ENCODE data around the gene GABRB3.

Gene GABRB3

GRCh38 chr15:26772154-26773066 lies at the start of gene GABRB3:
GABRB3 (minus strand) TSS chr15:26773066.
- DNase-seq, result no peak

GRCh38 chr15:26807517-26808427 lies 34.9 kb upstream of the GABRB3 start:
- no peak for DNase-seq

GRCh38 chr15:26806574-26806973 lies 33.7 kb upstream of the GABRB3 start:
- DNase-seq, result no peak

GRCh38 chr15:26806151-26806550 lies 33.3 kb upstream of the GABRB3 start:
- DNase-seq, result no peak

- DNase-seq, result no peak
Measured at GRCh38 chr15:26805470-26805869, 32.6 kb upstream of the GABRB3 start.

GRCh38 chr15:26804063-26804804 lies 31.4 kb upstream of the GABRB3 start:
- no peak for DNase-seq

- no peak for DNase-seq
Measured at GRCh38 chr15:26790118-26790517, 17.3 kb upstream of the GABRB3 start.

GRCh38 chr15:26781816-26782215 lies 8.9 kb upstream of the GABRB3 start:
- DNase-seq, result no peak

GRCh38 chr15:26773917-26774316 lies 1.1 kb upstream of the GABRB3 start:
- no peak for DNase-seq

- DNase-seq, result no peak
Measured at GRCh38 chr15:26773067-26773877, 406 bp upstream of the GABRB3 start.

- no peak for DNase-seq
Measured at GRCh38 chr15:26771578-26772153, 1.2 kb downstream of the GABRB3 start.

- no peak for DNase-seq
Measured at GRCh38 chr15:26771168-26771567, 1.7 kb downstream of the GABRB3 start.

GRCh38 chr15:26767169-26767670 lies 5.6 kb downstream of the GABRB3 start:
- no peak for DNase-seq

GRCh38 chr15:26766262-26766661 lies 6.6 kb downstream of the GABRB3 start:
- no peak for DNase-seq

- DNase-seq, result no peak
Measured at GRCh38 chr15:26759986-26760385, 12.9 kb downstream of the GABRB3 start.

GRCh38 chr15:26758079-26758478 lies 14.8 kb downstream of the GABRB3 start:
- no peak for DNase-seq

- DNase-seq, result no peak
Measured at GRCh38 chr15:26757141-26757540, 15.7 kb downstream of the GABRB3 start.

GRCh38 chr15:26744894-26745293 lies 28.0 kb downstream of the GABRB3 start:
- DNase-seq, result no peak

GRCh38 chr15:26739791-26740190 lies 33.1 kb downstream of the GABRB3 start:
- no peak for DNase-seq

GRCh38 chr15:26738996-26739395 lies 33.9 kb downstream of the GABRB3 start:
- no peak for DNase-seq

GRCh38 chr15:26736502-26737248 lies 36.2 kb downstream of the GABRB3 start:
- DNase-seq, result no peak

Data from stimulated activated CD4-positive, alpha-beta T cell treated with anti-CD3 and anti-CD28 coated beads, Interleukin-4, amount 100 ng/mL, for 24 hours (primary cell).